C4-2B (cell line): ENCODE measurements around the gene HOXB2.

Experiments used
- H3K27ac ChIP-seq: fragments of 450-650 bp; 2 replicates; pipeline ENCODE4 v1.5.1; 2017
- ZFX ChIP-seq: fragments of 450-650 bp; IDR thresholded peaks from 2 replicates; pipeline ENCODE4 v1.6.1; 2017
- TF ChIP-seq, protein P1 (sequence below): fragments of 450-650 bp; conservative IDR thresholded peaks from 2 replicates; pipeline ENCODE4 v1.5.1; 2017; ENCODE audit warnings: mild to moderate bottlenecking

The HOXB2 gene

DNA sequence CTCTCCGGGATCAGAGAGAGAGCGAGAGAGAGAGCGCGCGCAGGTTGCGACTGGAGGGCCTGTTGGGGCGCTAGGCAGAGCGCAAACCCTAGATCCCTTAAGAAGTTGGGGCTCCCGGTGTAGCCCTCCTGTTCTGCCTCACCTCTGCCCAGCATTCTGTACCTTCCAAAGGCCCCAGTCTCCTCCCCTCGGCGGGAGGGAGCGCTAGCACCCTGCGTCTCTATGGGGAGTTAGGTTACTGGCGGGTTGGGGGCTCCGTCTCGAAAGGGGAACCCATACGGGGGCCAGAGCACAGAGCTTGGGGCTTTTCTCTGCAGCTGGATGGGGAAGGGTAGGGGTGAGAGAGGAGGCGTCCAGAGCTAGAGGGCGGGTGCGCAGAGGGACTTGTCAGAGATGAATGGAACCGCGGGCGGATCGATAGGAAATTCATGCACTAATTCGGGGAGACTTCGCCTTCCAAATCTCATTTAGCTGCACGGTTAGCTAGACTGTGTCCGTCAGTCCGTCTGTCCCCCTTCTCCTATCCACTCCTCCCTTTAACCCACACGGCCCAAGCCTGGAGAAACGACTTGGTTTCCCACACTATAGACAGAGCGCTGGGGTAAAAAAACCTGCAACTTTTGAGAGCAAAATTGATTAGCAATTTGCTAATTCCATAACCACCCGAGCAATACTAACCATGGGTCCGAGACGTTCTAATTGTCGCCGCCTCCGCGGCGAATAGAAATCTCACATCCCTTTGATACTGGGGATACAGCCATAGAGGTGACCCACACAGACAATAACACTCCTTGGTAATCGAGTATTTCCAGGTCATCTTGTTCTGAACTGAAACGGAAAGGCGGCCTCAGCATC, 33.9 kb upstream of the HOXB2 start:
- no peak overlapping the region for H3K27ac ChIP-seq
- no peak for TF ChIP-seq ZFX
- TF ChIP-seq, protein P1, sequence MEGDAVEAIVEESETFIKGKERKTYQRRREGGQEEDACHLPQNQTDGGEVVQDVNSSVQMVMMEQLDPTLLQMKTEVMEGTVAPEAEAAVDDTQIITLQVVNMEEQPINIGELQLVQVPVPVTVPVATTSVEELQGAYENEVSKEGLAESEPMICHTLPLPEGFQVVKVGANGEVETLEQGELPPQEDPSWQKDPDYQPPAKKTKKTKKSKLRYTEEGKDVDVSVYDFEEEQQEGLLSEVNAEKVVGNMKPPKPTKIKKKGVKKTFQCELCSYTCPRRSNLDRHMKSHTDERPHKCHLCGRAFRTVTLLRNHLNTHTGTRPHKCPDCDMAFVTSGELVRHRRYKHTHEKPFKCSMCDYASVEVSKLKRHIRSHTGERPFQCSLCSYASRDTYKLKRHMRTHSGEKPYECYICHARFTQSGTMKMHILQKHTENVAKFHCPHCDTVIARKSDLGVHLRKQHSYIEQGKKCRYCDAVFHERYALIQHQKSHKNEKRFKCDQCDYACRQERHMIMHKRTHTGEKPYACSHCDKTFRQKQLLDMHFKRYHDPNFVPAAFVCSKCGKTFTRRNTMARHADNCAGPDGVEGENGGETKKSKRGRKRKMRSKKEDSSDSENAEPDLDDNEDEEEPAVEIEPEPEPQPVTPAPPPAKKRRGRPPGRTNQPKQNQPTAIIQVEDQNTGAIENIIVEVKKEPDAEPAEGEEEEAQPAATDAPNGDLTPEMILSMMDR = no peak

DNA sequence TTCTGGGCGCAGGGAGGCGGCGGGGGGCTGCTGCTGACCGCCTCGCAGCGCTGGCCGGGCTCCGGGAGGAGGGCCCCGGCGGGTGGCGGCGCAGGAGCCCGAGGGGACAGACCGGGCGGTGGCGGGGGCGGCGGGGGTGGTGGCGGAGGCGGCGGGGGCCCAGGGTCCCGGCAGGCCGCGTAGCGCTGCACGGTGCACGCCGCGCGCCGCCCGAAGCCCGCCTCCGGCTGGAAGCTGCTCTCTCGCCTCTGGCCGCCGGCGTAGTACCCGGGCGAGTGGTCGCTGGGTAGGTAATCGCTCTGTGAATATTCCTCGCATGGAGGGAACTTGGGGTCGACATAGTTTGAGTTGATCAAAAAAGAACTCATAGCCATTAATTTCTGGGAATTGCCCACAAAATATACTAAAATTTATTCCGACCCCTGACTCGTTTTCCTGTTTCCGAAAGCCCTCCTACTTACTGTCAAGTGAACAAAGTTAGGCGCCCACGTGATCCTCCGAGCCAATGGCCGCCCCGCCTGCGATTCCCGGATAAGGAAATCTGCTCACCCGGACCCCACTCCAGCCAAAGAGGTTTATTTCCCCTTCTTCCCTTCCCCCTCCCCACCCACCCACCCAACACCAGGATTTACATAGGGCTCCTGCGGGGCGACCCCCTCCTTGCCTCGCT, 33.2 kb upstream of the HOXB2 start, which contains the start of gene HOXB4:
HOXB4 (minus strand) TSS at position 405 of the 670 bp plus-strand sequence; CDS start at position 374, 31 bp downstream.
- TF ChIP-seq, protein P1 = no peak
- no peak for TF ChIP-seq ZFX
- no peak within 1 kb of the TSS for H3K27ac ChIP-seq

DNA sequence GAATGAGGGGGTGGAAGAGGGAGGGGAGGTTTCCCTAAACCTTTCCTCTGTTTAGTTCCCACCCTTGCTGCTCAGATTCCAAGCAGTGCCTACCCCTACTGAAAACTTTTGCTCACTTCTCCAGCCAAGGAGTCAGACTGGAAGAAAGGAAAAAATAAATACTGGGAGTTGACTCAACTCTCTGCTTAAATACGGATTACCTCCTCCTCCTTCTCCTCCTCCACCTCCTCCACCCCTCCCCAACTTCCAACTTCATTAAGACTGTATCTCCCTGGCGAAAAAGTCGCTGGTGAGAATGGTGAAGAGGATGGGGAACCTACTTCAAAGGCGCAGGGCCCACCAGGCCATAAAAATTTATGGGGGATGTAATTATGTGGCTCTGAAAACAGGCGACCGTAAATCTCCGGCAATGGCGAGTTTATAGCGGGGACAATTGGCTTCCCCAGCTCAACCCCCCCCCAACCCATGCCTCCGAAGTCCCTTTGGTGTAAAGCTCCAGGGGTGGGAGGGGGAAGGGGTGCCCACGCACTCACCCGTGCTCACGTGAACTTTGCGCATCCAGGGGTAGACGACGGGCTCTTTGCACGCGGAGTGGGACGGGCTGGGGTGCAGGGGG, 32.5 kb upstream of the HOXB2 start:
- H3K27ac ChIP-seq = no peak overlapping the region
- no peak for TF ChIP-seq ZFX
- TF ChIP-seq, protein P1 = no peak

DNA sequence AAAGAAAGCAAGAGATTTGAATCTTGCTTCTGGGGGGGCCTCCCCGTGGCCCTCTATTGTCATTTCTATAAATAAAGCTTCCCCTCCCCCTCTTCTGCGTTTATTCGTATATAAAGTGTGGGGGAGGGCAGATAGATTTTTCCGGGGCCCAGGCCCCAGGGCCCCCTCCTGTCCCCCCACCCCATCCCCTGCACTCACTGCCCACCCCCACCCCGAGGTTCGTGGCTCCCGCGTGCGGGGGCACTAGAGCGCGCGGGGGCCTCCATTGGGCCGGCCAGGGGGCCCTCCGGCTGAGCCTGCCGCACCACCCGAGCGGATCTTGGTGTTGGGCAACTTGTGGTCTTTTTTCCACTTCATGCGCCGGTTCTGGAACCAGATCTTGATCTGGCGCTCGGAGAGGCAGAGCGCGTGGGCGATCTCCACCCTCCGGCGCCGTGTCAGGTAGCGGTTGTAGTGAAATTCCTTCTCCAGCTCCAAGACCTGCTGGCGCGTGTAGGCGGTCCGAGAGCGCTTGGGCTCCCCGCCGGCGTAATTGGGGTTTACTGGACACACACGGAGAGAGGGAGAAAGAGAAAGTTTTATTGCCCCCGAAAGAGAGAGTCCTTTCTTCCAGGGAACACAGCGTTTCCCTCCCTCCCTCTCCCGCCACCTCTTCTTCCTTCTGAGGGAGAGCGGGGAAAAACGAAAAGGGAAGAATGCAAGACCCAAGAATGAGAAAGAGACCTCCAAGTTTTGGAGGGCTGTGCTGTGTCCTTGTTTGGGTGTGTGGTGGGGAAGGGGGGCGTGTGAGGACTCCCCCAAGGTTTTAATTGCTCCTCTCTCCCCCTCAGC, 31.8 kb upstream of the HOXB2 start:
- H3K27ac ChIP-seq = no peak overlapping the region
- TF ChIP-seq ZFX = no peak
- TF ChIP-seq, protein P1 = no peak

DNA sequence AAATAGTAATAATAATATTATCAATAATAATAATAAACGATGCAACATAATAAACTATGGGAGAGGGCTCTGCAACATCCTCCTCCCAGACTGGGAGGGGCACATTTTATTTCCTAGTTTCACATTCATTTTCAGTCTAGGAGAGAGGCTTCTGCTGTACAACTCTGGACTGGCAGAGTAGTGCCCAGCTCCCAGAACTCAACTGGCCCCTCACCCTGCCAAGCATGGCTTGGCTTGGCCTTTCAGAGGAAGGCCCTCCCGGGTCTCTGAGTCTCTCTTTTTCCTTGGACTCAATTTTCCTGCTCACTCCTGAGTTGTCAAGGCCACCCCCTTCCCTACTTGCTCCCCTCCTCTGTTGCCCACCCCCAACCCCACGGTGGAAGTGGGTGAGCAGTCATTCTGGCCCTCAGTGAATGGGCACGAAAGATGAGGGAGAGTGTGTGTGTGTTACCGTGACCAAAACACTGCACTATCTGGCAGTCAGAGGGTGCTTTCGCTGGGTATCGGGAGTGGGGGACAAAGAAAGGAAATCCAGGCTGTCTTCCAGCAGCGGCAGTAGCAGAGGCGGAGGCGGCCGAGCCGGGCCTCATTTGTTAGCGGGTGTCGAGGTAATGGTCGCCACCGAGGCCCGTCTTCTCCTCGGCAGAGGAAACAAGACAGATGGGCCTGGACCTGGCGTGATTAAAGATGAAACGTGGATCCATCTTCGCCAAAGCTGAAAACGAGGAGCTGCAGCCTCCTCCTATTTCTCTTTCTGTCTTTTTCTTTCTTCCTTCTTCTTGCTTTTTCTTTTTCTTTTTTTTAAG, 31.0 kb upstream of the HOXB2 start:
- no peak overlapping the region for H3K27ac ChIP-seq
- no peak for TF ChIP-seq ZFX
- TF ChIP-seq, protein P1 = no peak

DNA sequence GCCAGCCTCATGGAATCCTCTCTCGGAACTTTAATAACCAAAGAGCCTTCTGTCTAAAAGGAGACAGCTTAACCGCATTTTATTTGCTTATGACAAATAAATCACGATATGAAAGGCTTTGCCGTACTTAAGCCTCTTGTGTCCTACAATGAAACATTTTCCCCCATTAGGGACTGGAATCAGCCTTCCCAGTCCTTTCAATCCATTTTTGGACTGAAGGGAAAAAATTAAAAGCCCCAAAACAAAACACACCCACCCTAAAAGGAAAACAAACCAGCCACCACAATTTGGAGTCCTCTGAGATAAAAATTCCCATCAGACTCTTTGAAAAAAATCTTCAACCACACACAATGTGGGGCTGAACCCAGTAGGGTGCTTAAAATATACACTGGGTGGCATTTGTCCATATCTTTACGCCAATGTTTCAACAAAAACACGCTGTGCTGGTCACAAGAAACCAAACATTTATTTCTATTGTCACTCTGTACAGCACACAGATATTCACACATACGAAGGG, 30.2 kb upstream of the HOXB2 start:
- no peak overlapping the region for H3K27ac ChIP-seq

More for the DNA sequence above, 30.2 kb upstream of the HOXB2 start:
- no peak for TF ChIP-seq ZFX
- TF ChIP-seq, protein P1 = no peak
